Right renal pelvis (tissue), 4 donors: Measurements from ENCODE around the gene CCDC185. TPM values are rescaled to one million over a fixed set of nuclear protein-coding genes. Genes with fewer than 3 reads are reported as not detected.

Experiments
- DNase-seq, 4 donors: peaks; one replicate each; pipeline ENCODE4 v3.0.0-alpha.2; 2013; ENCODE audit warnings: low read depth in 4 of 4, low spot score in 3 of 4, missing footprints in 1 of 4
- polyA plus RNA-seq, 4 donors: library from polyadenylated mRNA; unstranded; fragments of 120-200 nt; gene quantifications; one replicate each; pipeline ENCODE4 v1.2.1, GENCODE V29; 2013; ENCODE audit not compliant: insufficient read length in 4 of 4

The CCDC185 gene
- polyA plus RNA-seq, 4 donors = 0.09 to 0.20 (median 0.14) TPM; not detected in 1

- DNase-seq = no peak
Observed at GRCh38 chr1:223426936-223427335, 33.7 kb downstream of the CCDC185 start.

GRCh38 chr1:223429313-223429731 is 36.1 kb downstream of the CCDC185 start:
- no peak for DNase-seq

GRCh38 chr1:223429821-223430220 is 36.6 kb downstream of the CCDC185 start:
- no peak for DNase-seq

- DNase-seq = no peak
Observed at GRCh38 chr1:223430236-223430635, 37.0 kb downstream of the CCDC185 start.

GRCh38 chr1:223437151-223437550 is 43.9 kb downstream of the CCDC185 start:
- DNase-seq = no peak

- no peak for DNase-seq
Observed at GRCh38 chr1:223443397-223443796, 50.2 kb downstream of the CCDC185 start.

- peak in 1 of 4 donors; percentile 2 for DNase-seq
Observed at GRCh38 chr1:223444411-223444810, 51.2 kb downstream of the CCDC185 start.

Other genes starting within 250 kb of the CCDC185 start
- 10 to 100 TPM; 14.6 to 24.6 (median 19.2) TPM for gene SUSD4, start 29.2 kb upstream of the CCDC185 start, polyA plus RNA-seq